Measurements from ENCODE around the gene GSG1L. TPM values are rescaled to one million over a fixed set of nuclear protein-coding genes. Genes with fewer than 3 reads are reported as not detected.

GSG1L gene
- total RNA-seq, 1 donor from 2014 or later: not detected

- no peak for DNase-seq (ENCODE audit: low read depth)
- no peak overlapping the region for H3K4me3 ChIP-seq (ENCODE audit: low read depth, low read length)
- no peak for TF ChIP-seq CTCF (conservative IDR thresholded peaks at IDR 0.05; ENCODE audit: low read depth, low read length)
These were observed 4.5 kb downstream of the GSG1L start for GRCh38 chr16:28058839-28059589.

GRCh38 chr16:28057949-28058348, 5.6 kb downstream of the GSG1L start:
- H3K4me3 ChIP-seq (ENCODE audit: low read depth, low read length): no peak overlapping the region
- DNase-seq (ENCODE audit: low read depth): no peak
- no peak for TF ChIP-seq CTCF (conservative IDR thresholded peaks at IDR 0.05; ENCODE audit: low read depth, low read length)

- no peak for DNase-seq (ENCODE audit: low read depth)
- no peak overlapping the region for H3K4me3 ChIP-seq (ENCODE audit: low read depth, low read length)
- no peak for TF ChIP-seq CTCF (conservative IDR thresholded peaks at IDR 0.05; ENCODE audit: low read depth, low read length)
These were observed 10.1 kb downstream of the GSG1L start for GRCh38 chr16:28053461-28053860.

- no peak overlapping the region for H3K4me3 ChIP-seq (ENCODE audit: low read depth, low read length)
- DNase-seq (ENCODE audit: low read depth): no peak
- no peak for TF ChIP-seq CTCF (conservative IDR thresholded peaks at IDR 0.05; ENCODE audit: low read depth, low read length)
These were observed 11.0 kb downstream of the GSG1L start for GRCh38 chr16:28052274-28053128.

GRCh38 chr16:28051486-28051885, 12.0 kb downstream of the GSG1L start:
- TF ChIP-seq CTCF (conservative IDR thresholded peaks at IDR 0.05; ENCODE audit: low read depth, low read length): no peak
- no peak overlapping the region for H3K4me3 ChIP-seq (ENCODE audit: low read depth, low read length)
- no peak for DNase-seq (ENCODE audit: low read depth)

- H3K4me3 ChIP-seq (ENCODE audit: low read depth, low read length): no peak overlapping the region
- no peak for TF ChIP-seq CTCF (conservative IDR thresholded peaks at IDR 0.05; ENCODE audit: low read depth, low read length)
- no peak for DNase-seq (ENCODE audit: low read depth)
These were observed 20.7 kb downstream of the GSG1L start for GRCh38 chr16:28042811-28043210.

All from epithelial cell of proximal tubule (primary cell).